ENCODE measurements around the gene DPH7. TPM values are rescaled to one million over a fixed set of nuclear protein-coding genes. Genes with fewer than 3 reads are reported as not detected.

Gene DPH7
- total RNA-seq, 3 donors from 2014 or later (not counting 1 experiment from before 2014, with no cell fraction given) = 39.5 to 51.0 (median 48.5) TPM

DNA sequence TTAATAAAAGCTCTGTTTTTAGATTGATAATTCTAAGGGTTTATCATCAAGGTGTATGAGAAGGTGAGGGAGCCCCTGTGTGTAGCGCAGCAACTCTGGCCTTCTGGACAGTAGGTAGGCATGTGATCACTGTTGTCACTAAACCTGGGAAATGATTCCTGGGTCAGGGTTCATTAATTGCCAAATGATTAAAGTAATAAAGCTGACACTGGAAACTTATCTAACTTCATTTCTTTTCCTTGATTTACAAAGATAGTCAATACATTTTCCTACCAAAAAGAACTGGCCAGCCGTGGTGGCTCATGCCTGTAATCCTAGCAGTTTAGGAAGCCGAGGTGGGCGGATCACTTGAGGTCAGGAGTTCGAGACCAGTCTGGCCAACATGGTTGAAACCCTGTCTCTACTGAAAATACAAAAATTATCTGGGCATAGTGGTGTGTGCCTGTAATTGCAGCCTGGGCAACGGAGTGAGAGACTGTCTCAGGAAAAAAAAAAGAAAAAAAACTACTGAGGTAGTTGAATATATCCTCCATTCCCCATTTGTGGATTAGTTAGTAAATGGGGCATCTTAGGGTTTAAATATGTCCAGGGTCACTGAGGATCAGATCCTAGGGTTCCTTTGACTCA lies 42.5 kb upstream of the DPH7 start:
- TF ChIP-seq, protein P1, sequence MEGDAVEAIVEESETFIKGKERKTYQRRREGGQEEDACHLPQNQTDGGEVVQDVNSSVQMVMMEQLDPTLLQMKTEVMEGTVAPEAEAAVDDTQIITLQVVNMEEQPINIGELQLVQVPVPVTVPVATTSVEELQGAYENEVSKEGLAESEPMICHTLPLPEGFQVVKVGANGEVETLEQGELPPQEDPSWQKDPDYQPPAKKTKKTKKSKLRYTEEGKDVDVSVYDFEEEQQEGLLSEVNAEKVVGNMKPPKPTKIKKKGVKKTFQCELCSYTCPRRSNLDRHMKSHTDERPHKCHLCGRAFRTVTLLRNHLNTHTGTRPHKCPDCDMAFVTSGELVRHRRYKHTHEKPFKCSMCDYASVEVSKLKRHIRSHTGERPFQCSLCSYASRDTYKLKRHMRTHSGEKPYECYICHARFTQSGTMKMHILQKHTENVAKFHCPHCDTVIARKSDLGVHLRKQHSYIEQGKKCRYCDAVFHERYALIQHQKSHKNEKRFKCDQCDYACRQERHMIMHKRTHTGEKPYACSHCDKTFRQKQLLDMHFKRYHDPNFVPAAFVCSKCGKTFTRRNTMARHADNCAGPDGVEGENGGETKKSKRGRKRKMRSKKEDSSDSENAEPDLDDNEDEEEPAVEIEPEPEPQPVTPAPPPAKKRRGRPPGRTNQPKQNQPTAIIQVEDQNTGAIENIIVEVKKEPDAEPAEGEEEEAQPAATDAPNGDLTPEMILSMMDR (IDR thresholded peaks at IDR 0.05) = peak; percentile 16
- H3K27me3 Mint-ChIP-seq (ENCODE audit: low read depth in 2 of 2) = no peaks in the 10 kb centered on the region
- Histone ChIP-seq H3K36me3 (ENCODE audit: control insufficient read depth, insufficient read depth, low read length) (no peaks in the 10 kb centered on the region), H3K27ac (ENCODE audit: low read length) (no peak overlapping the region), H3K4me3 (ENCODE audit: low read length) (no peak overlapping the region), H3K9me3 (ENCODE audit: control insufficient read depth, insufficient read depth, low read length) (no peaks in the 10 kb centered on the region), H3K4me1 (ENCODE audit: control insufficient read depth, insufficient read depth, low read length) (peaks cover 49% of the 10 kb centered on the region), H3K27me3 (ENCODE audit: control insufficient read depth, insufficient read depth, low read length) (no peaks in the 10 kb centered on the region)
- WGBS (ENCODE audit: insufficient coverage) = 81% methylated on average over 5 of the region's 6 CpGs
- no peaks in the 10 kb centered on the region for H3K9me3 Mint-ChIP-seq
- ATAC-seq = no peak
- peaks cover 40 to 46% of the 10 kb centered on the region in 2 donors for H3K4me1 Mint-ChIP-seq
- intact Hi-C loops (cut with micrococcal nuclease) = no loop called here
- H3K4me3 Mint-ChIP-seq = peak overlapping the region; percentile 50
- peak overlapping the region; percentile 64 to 70 for H3K27ac Mint-ChIP-seq
- DNase-seq = peak in 1 of 2 donors; percentile 53
- no peaks in the 10 kb centered on the region for H3K36me3 Mint-ChIP-seq

DNA sequence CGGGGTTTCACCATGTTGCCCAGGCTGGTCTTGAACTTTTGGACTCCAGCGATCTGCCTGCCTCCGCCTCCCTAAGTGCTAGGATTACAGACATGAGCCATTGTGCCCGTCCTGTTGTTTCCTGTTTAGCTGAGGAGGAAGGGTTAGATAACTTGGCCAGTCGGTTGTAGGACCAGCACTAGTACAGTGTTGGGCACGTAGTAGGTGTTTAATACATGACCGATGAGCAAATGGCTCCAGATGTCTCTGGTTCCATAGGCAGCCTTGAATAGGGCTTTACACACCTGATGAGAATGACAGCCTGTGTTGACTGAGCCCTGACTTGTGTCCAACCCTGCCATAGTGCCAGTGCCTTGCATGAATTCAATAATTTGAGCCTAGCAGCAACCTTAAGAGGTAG lies 41.9 kb upstream of the DPH7 start:
- DNase-seq (no peak), ATAC-seq (no peak)
- H3K4me3 Mint-ChIP-seq = peak overlapping the region; percentile 50
- H3K36me3 Mint-ChIP-seq = no peaks in the 10 kb centered on the region
- WGBS (ENCODE audit: insufficient coverage) = 75% methylated on average over 7 of the region's 7 CpGs
- H3K4me1 Mint-ChIP-seq = peaks cover 38 to 43% of the 10 kb centered on the region in 2 donors
- Histone ChIP-seq H3K4me3 (ENCODE audit: low read length) (no peak overlapping the region), H3K9me3 (ENCODE audit: control insufficient read depth, insufficient read depth, low read length) (no peaks in the 10 kb centered on the region), H3K4me1 (ENCODE audit: control insufficient read depth, insufficient read depth, low read length) (peaks cover 42% of the 10 kb centered on the region), H3K36me3 (ENCODE audit: control insufficient read depth, insufficient read depth, low read length) (peaks cover 4% of the 10 kb centered on the region), H3K27me3 (ENCODE audit: control insufficient read depth, insufficient read depth, low read length) (no peaks in the 10 kb centered on the region), H3K27ac (ENCODE audit: low read length) (no peak overlapping the region)
- intact Hi-C loops (cut with micrococcal nuclease) = no loop called here
- TF ChIP-seq, protein P1 (IDR thresholded peaks at IDR 0.05) = no peak
- no peaks in the 10 kb centered on the region for H3K9me3 Mint-ChIP-seq
- no peaks in the 10 kb centered on the region for H3K27me3 Mint-ChIP-seq (ENCODE audit: low read depth in 2 of 2)
- H3K27ac Mint-ChIP-seq = peak overlapping the region; percentile 64 to 70

DNA sequence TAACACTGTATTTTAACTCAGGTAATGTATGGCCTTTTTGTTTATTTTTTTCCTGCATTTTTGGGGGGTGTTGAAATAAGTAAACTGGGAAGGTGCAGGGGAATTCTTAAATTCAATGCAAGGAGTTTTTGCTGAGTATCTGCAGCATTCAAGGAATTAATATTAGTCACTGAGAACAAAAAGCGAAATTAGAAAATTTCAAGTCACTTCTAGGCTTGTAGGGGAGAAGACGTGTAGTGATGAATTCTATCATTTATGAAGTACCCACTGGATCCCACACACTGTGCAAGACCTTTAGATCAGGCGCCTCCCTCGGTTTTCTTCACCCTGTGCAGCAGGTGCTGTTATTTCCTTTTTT lies 41.3 kb upstream of the DPH7 start:
- intact Hi-C loops (cut with micrococcal nuclease) = no loop called here
- Histone ChIP-seq H3K4me1 (ENCODE audit: control insufficient read depth, insufficient read depth, low read length) (peaks cover 37% of the 10 kb centered on the region), H3K36me3 (ENCODE audit: control insufficient read depth, insufficient read depth, low read length) (peaks cover 9% of the 10 kb centered on the region), H3K27ac (ENCODE audit: low read length) (peak overlapping the region; percentile 72), H3K4me3 (ENCODE audit: low read length) (peak overlapping the region; percentile 67), H3K27me3 (ENCODE audit: control insufficient read depth, insufficient read depth, low read length) (no peaks in the 10 kb centered on the region), H3K9me3 (ENCODE audit: control insufficient read depth, insufficient read depth, low read length) (no peaks in the 10 kb centered on the region)
- peak overlapping the region; percentile 87 to 94 for H3K27ac Mint-ChIP-seq
- no peaks in the 10 kb centered on the region for H3K27me3 Mint-ChIP-seq (ENCODE audit: low read depth in 2 of 2)
- H3K9me3 Mint-ChIP-seq = no peaks in the 10 kb centered on the region
- TF ChIP-seq, protein P1 (IDR thresholded peaks at IDR 0.05) = no peak
- 48% methylated on average over 2 of the region's 4 CpGs for WGBS (ENCODE audit: insufficient coverage)
- no peak for DNase-seq
- H3K36me3 Mint-ChIP-seq = no peaks in the 10 kb centered on the region
- no peak for ATAC-seq
- peak overlapping the region; percentile 84 for H3K4me3 Mint-ChIP-seq
- peaks cover 32 to 37% of the 10 kb centered on the region in 2 donors for H3K4me1 Mint-ChIP-seq
